Epithelial cell of esophagus (primary cell): ENCODE data around the gene TMEM125.

Source experiments
- DNase-seq: peaks from one replicate; pipeline ENCODE4 v3.0.0; 2010; ENCODE audit warnings: low read depth
- H3K4me3 ChIP-seq: 2 replicates; pipeline ENCODE4 v1.5.1; 2011; ENCODE audit warnings: mild to moderate bottlenecking, low read length, control low read depth
- TF ChIP-seq, protein P1 (sequence below): IDR thresholded peaks from 2 replicates; pipeline ENCODE4 v1.5.1; 2011; ENCODE audit warnings: low read depth, mild to moderate bottlenecking, low read length, control low read depth, inconsistent platforms; ENCODE audit not compliant: insufficient read depth; ENCODE audit errors: missing control alignments

TMEM125 gene

DNA sequence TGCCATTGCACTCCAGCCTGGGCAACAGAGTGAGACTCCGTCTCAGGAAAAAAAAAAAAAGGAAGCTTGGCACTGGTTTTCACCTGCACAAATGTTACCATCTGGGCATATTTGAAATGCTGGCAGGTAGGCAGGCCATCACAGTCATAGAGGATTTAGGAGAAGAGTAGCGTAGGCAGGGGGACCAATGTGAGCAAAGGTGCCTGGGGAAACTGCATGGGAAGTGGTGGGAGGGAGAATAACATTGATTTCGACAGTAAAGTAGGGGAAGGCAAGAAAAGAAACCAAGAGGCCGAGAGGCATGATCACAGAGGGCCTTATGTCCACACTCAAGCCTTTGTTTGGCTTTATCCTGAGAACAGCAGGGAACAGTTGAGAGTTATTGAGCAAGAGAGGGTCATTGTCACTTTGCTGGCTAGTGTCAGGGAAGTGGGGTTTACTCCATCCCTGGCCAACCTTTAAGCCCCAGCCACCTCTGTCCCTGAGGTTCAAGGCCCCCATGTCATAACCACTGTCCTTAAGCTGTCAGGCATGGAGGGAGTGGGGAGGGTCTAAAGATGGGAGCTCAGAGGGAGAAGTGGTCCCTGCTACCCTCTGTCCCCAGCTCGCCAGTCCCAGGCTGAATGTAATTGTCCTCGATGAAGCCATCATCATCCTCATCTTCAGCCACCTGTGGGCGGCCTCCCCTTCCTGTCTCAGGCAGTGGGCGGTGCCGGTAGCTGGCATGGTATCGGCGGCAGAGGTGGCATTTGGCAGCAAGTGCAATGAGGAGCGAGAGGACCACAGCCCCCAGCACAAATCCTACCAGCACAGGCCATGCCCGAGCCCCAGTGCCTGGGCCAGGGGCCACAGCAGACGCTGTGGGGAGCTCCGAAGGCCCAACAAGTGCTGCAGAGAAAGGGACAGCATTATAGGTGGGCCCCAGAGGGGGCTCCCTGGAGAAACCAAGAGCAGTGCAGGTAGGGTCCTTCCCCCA, 12.7 kb downstream of the TMEM125 start:
- TF ChIP-seq, protein P1, sequence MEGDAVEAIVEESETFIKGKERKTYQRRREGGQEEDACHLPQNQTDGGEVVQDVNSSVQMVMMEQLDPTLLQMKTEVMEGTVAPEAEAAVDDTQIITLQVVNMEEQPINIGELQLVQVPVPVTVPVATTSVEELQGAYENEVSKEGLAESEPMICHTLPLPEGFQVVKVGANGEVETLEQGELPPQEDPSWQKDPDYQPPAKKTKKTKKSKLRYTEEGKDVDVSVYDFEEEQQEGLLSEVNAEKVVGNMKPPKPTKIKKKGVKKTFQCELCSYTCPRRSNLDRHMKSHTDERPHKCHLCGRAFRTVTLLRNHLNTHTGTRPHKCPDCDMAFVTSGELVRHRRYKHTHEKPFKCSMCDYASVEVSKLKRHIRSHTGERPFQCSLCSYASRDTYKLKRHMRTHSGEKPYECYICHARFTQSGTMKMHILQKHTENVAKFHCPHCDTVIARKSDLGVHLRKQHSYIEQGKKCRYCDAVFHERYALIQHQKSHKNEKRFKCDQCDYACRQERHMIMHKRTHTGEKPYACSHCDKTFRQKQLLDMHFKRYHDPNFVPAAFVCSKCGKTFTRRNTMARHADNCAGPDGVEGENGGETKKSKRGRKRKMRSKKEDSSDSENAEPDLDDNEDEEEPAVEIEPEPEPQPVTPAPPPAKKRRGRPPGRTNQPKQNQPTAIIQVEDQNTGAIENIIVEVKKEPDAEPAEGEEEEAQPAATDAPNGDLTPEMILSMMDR = no peak
- H3K4me3 ChIP-seq = no peak overlapping the region
- no peak for DNase-seq

DNA sequence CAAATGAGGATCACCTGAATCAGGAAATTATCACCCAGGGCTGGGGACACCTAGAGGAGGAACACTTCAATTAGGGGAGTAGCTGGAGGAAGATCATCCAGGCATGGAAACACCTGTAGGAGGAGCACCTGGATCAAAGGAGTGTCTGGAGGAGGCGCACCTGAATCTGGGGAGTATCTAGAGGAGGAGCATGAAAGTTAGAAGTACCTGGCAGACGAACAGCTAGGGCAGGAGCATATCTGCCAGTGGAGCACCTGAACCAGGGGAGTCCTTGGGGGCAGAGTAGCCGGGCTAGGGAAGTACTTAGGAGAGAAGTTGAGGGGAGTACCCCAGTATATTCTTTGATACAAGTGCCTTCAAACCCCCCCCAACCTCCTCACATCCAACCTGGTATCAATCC, 14.3 kb downstream of the TMEM125 start:
- H3K4me3 ChIP-seq = no peak overlapping the region
- TF ChIP-seq, protein P1 = no peak

DNA sequence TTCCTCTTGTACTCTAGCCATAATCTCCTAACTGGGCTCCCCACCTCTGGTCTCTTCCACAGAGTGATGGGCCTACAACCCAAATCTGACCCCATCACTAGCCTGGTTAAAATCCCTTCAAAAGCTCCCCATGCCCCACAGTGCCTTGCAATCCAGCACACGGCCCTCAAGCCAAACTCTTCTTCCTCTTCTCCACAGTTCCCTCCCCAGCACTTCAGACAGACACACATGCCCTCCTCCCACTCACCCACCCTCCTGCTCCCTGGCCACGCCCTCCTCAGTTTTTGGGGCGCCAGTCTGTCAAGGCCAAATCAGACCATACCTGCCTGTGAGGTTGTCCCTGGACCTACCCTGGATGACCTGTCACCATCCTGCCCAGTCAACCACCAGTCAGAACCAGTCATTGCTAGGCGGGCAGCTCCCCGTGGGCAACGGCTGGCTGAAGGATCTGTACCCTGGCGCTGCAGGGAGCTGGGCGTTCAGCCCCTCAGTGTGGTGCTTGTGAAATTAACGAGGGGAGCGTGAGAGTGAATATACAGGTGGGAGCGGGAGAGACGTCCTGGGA, 14.8 kb downstream of the TMEM125 start:
- peak overlapping the region; percentile 79 for H3K4me3 ChIP-seq
- TF ChIP-seq, protein P1 = no peak
- no peak for DNase-seq

More for the DNA sequence above, 14.3 kb downstream of the TMEM125 start:
- DNase-seq = no peak

DNA sequence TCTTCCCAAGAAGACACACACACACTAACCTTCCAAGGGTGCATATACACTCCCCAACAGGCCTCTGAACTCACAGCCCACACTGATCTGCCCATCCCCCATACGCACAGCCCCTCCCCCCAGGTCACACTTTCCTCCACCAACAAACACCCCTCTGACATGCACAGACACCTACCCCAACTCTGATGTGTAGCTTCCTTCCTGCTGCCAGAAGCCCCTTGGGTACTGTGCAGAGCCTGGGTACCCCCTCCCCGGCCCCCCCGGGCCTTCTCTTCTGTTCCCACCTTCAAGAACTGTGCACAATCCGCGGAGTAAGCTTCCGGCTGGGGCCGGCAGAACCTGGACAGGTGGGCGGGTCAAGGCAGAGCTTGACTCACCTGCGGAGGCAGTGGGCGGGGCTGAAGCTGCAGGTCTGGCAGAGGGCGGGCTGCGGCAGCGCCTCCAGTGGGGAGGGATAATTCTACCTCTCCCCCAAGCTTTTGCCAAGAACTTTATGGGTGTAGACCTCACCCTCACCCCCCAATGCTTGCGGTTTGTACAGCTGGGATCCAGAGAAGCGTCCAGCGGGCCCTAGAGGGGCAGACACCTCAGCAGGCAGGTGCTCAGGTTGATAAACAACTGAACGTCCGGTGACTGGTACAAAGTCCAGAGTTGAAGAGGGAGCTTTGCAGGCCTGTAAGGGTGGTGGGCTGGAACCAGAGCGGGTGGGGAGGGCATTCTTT, 15.6 kb downstream of the TMEM125 start, which contains the start of gene C1orf210:
C1orf210 (minus strand) TSS at position 313 of the 722 bp plus-strand sequence. CDS start 2,311 bp downstream, outside the sequence.
- TF ChIP-seq, protein P1 = peak; percentile 72
- DNase-seq = peak; percentile 94
- H3K4me3 ChIP-seq = peak within 1 kb of the TSS; percentile 79

- no peak for DNase-seq
- TF ChIP-seq, protein P1 = no peak
- H3K4me3 ChIP-seq = no peak overlapping the region
These were observed 16.3 kb downstream of the TMEM125 start for GRCh38 chr1:43286115-43286514.

- TF ChIP-seq, protein P1 = no peak
- no peak overlapping the region for H3K4me3 ChIP-seq
- no peak for DNase-seq
These were observed 16.8 kb downstream of the TMEM125 start for GRCh38 chr1:43286533-43286932.
